HG03460 (cell line): ENCODE results near the gene CCR5AS.

Experiments used
- ATAC-seq: cut with Tn5 transposase; IDR thresholded peaks from one replicate; pipeline ENCODE4 v1.9.1; 2021; ENCODE audit not compliant: unreplicated experiment

CCR5AS gene

GRCh38 chr3:46321461-46322104 is 85.3 kb downstream of the CCR5AS start:
- ATAC-seq = no peak

DNA sequence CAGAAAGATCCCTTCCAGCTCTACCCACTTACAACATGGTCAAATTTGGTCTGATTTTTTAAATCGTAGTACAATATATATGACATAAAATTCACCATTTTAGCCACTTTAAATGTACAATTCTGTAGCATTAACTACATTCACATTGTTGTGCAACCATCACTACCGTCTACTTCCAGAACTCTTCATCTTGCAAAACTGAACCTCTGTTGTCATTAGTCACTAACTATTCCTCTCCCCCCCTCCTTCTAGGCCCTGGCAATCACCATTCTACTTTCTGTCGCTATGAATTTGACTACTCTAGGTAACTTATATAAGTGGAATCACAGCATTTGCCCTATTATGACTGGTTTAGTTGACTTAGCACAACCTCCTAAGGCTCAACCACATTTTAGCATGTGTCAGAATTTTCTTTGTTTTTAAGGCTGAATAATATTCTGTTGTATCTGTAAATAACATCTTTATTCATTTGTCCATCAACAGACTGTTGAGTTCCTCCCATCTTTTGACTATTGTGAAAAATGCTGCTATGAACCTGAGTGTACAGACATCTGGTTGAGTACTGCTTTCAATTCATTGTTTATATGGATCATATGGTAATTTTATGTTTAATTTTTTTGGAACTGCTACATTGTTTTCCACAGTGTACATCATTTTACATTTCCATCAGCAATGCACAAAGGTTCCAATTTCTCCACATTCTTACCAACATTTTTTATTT is 88.5 kb downstream of the CCR5AS start:
- no peak for ATAC-seq

DNA sequence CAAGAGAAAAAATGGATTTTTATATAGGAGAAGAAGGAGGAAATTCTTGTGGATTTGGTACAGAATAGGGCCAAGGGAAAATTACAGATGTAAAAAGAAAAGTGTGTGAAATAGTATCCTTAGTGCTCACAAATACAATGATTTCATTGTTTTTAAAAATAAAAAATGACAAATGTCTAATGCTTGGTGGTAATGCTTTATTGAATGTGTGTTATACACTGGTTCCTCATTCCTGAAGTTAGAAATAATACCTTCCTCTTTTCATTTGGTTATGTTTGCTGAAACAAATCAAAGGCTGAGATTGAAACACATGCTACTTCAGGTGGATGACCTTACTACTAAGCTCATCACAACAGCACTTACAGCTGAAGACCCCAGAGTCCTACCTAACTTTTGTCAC is 90.7 kb downstream of the CCR5AS start:
- no peak for ATAC-seq

GRCh38 chr3:46314517-46314916 is 92.3 kb downstream of the CCR5AS start:
- no peak for ATAC-seq
